ENCODE data around the gene IQSEC1. TPM values are rescaled to one million over a fixed set of nuclear protein-coding genes. Genes with fewer than 3 reads are reported as not detected.

IQSEC1 gene
- polyA plus RNA-seq, 2 of the 4 experiments (the other 2 are of a cell fraction), result 3.7 to 10.7 TPM

GRCh38 chr3:12862387-12862786, 210.8 kb downstream of the IQSEC1 start:
- H3K4me3 ChIP-seq, result no peak overlapping the region
- POLR2A ChIA-PET, result no interaction called here
- ATAC-seq (no peak), FAIRE-seq (no peak), DNase-seq (ENCODE audit: low read depth in 1 of 2, low spot score in 1 of 2) (no peak)
- CTCF ChIA-PET, result interaction anchor here (0.7 to 5.5 kb wide), 7 partner anchors 7 to 884 kb away, joined by 3 to 28 read pairs (median 4); partner anchors contain the start of gene RPL32
- TF ChIP-seq KDM1A (IDR thresholded peaks at IDR 0.05; ENCODE audit: low read depth) (no peak), FOSB (CRISPR knock-in tag; IDR thresholded peaks at IDR 0.05) (no peak), JUN (IDR thresholded peaks at IDR 0.05) (no peak), REST (IDR thresholded peaks at IDR 0.05) (no peak), USF2 (IDR thresholded peaks at IDR 0.05) (no peak), TP53 (CRISPR knock-in tag; IDR thresholded peaks at IDR 0.05) (no peak), NR3C1 (IDR thresholded peaks at IDR 0.05) (no peak), ESRRA (IDR thresholded peaks at IDR 0.05; ENCODE audit: borderline replicate concordance, low read length) (no peak), EHF (CRISPR knock-in tag; IDR thresholded peaks at IDR 0.05) (no peak), NPAS2 (CRISPR knock-in tag; IDR thresholded peaks at IDR 0.05; ENCODE audit: borderline replicate concordance) (no peak), GATA3 (IDR thresholded peaks at IDR 0.05; ENCODE audit: borderline replicate concordance) (no peak), POLR2A (IDR thresholded peaks at IDR 0.05; ENCODE audit: low read length) (no peak), CBX8 (IDR thresholded peaks at IDR 0.05) (no peak), FOSL2 (IDR thresholded peaks at IDR 0.05) (no peak), FOSL2 (CRISPR knock-in tag; IDR thresholded peaks at IDR 0.05) (no peak), POLR2AphosphoS2 (conservative IDR thresholded peaks at IDR 0.05; ENCODE audit: low read length) (no peak), E2F6 (IDR thresholded peaks at IDR 0.05; ENCODE audit: borderline replicate concordance, low read depth) (no peak), HOXB5 (CRISPR knock-in tag; IDR thresholded peaks at IDR 0.05) (no peak), ZFP36 (IDR thresholded peaks at IDR 0.05; ENCODE audit: borderline replicate concordance, partially characterized antibody) (no peak)
- H3K4me2 ChIP-seq, result no peak overlapping the region
- no peak overlapping the region for H3K27ac ChIP-seq
- WGBS (ENCODE audit: missing lambda C conversion rate), result 80% methylated on average over 8 of the region's 8 CpGs
- H3K9me3 ChIP-seq, result peaks cover 10% of the 10 kb centered on the region; the same call in 2 of the 3 replicates
- H3K4me1 ChIP-seq, result no peaks in the 10 kb centered on the region

GRCh38 chr3:12861611-12862010, 211.6 kb downstream of the IQSEC1 start:
- Histone ChIP-seq H3K9me3 (peaks cover 10% of the 10 kb centered on the region; the same call in 2 of the 3 replicates), H3K4me1 (no peaks in the 10 kb centered on the region), H3K27ac (no peak overlapping the region), H3K4me3 (no peak overlapping the region), H3K4me2 (no peak overlapping the region)
- DNase-seq (ENCODE audit: low read depth in 1 of 2, low spot score in 1 of 2) (no peak), FAIRE-seq (no peak), ATAC-seq (no peak)
- ChIA-PET CTCF (interaction anchor here (1.2 to 5.5 kb wide), 4 partner anchors 8 to 112 kb away, joined by 3 to 28 read pairs (median 12); partner anchors contain the start of gene RPL32), POLR2A (no interaction called here)
- TF ChIP-seq HOXA7 (CRISPR knock-in tag; IDR thresholded peaks at IDR 0.05), result no peak
- TF ChIP-seq KDM1A (IDR thresholded peaks at IDR 0.05; ENCODE audit: low read depth), result no peak
- no peak for TF ChIP-seq ZC3H11A (IDR thresholded peaks at IDR 0.05)
- TF ChIP-seq RNF2 (IDR thresholded peaks at IDR 0.05; ENCODE audit: borderline replicate concordance, low read depth), result no peak
- TF ChIP-seq HES2 (IDR thresholded peaks at IDR 0.05), result no peak
- TF ChIP-seq CHD2 (IDR thresholded peaks at IDR 0.05; ENCODE audit: low read length, partially characterized antibody), result no peak
- no peak for TF ChIP-seq JUNB (IDR thresholded peaks at IDR 0.05)
- TF ChIP-seq FOSL2 (IDR thresholded peaks at IDR 0.05), result no peak
- TF ChIP-seq FOSL2 (CRISPR knock-in tag; IDR thresholded peaks at IDR 0.05), result no peak
- TF ChIP-seq EP300 (IDR thresholded peaks at IDR 0.05), result no peak
- no peak for TF ChIP-seq E2F6 (IDR thresholded peaks at IDR 0.05; ENCODE audit: borderline replicate concordance, low read depth)
- TF ChIP-seq TP53 (CRISPR knock-in tag; IDR thresholded peaks at IDR 0.05), result no peak
- no peak for TF ChIP-seq CBX2 (IDR thresholded peaks at IDR 0.05; ENCODE audit: borderline replicate concordance, low read depth)
- TF ChIP-seq NPAS2 (CRISPR knock-in tag; IDR thresholded peaks at IDR 0.05; ENCODE audit: borderline replicate concordance), result no peak
- no peak for TF ChIP-seq BHLHE40 (IDR thresholded peaks at IDR 0.05; ENCODE audit: low read depth, low read length)
- no peak for TF ChIP-seq EHMT2 (IDR thresholded peaks at IDR 0.05; ENCODE audit: low read depth)
- TF ChIP-seq ESRRA (IDR thresholded peaks at IDR 0.05; ENCODE audit: borderline replicate concordance, low read length), result no peak
- WGBS (ENCODE audit: missing lambda C conversion rate), result 78% methylated on average over 5 of the region's 5 CpGs

Measured in A549 (cell line).